WTC11 (cell line): ENCODE data around the gene GNAO1. TPM values are rescaled to one million over a fixed set of nuclear protein-coding genes. Genes with fewer than 3 reads are reported as not detected.

Source experiments
- ATAC-seq: fragments of 200-7000 bp; cut with Tn5 transposase; 2 replicates; pipeline ENCODE4 v1.10.0; 2021; ENCODE audit warnings: mild to moderate bottlenecking, moderate library complexity
- CTCF ChIA-PET: fragments of 300-600 bp; sonication (Branson Sonifier 250); formaldehyde crosslinking; loops from one replicate; lab custom pipeline; 2021; ENCODE audit warnings: antibody characterized with exemption; lab: Charles Lee
- POLR2A ChIA-PET: fragments of 350-600 bp; sonication (Branson Sonifier 250); formaldehyde crosslinking; loops from one replicate; lab custom pipeline; 2021; ENCODE audit warnings: antibody characterized with exemption; lab: Charles Lee
- DNase-seq: peaks from one replicate; pipeline ENCODE4 v3.0.0; 2021; ENCODE audit warnings: low spot score
- H3K27ac Mint-ChIP-seq: 2 replicates; pipeline ENCODE4 v1.8.0; 2021; ENCODE audit warnings: mixed read lengths
- H3K27me3 Mint-ChIP-seq: 2 replicates; pipeline ENCODE4 v1.8.0; 2021; ENCODE audit warnings: low read depth, mild to moderate bottlenecking, moderate library complexity, mixed read lengths
- H3K36me3 Mint-ChIP-seq: 2 replicates; pipeline ENCODE4 v1.8.0; 2021; ENCODE audit warnings: mixed read lengths
- H3K4me1 Mint-ChIP-seq: 2 replicates; pipeline ENCODE4 v1.8.0; 2022; ENCODE audit warnings: mixed read lengths
- H3K4me3 Mint-ChIP-seq: 2 replicates; pipeline ENCODE4 v1.8.0; 2021; ENCODE audit warnings: mild to moderate bottlenecking, moderate library complexity, mixed read lengths
- H3K9me3 Mint-ChIP-seq: 2 replicates; pipeline ENCODE4 v1.8.0; 2021; ENCODE audit warnings: mixed read lengths
- AFF4 ChIP-seq: sonication (generic); formaldehyde crosslinking; IDR thresholded peaks from 2 replicates; pipeline ENCODE4 v1.8.1; 2023; ENCODE audit warnings: mild to moderate bottlenecking, missing genetic modification reagents, borderline replicate concordance
- ATF2 ChIP-seq: sonication (generic); formaldehyde crosslinking; IDR thresholded peaks from 2 replicates; pipeline ENCODE4 v1.8.1; 2022; ENCODE audit warnings: low read depth, missing genetic modification reagents, borderline replicate concordance
- CREM ChIP-seq: sonication (generic); formaldehyde crosslinking; IDR thresholded peaks from 2 replicates; pipeline ENCODE4 v1.8.1; 2022; ENCODE audit warnings: mild to moderate bottlenecking, missing genetic modification reagents, moderate library complexity
- CTCF ChIP-seq: fragments of 200-600 bp; IDR thresholded peaks from 2 replicates; pipeline ENCODE4 v1.8.0; 2022; ENCODE audit warnings: antibody characterized with exemption
- E2F5 ChIP-seq: sonication (generic); formaldehyde crosslinking; IDR thresholded peaks from 2 replicates; pipeline ENCODE4 v1.8.1; 2022; ENCODE audit warnings: mild to moderate bottlenecking, moderate library complexity, missing genetic modification reagents
- HMGA2 ChIP-seq: fragments of 250-450 bp; sonication (Bioruptor Pico); IDR thresholded peaks from 2 replicates; pipeline ENCODE4 v1.4.0; 2021; ENCODE audit warnings: mild to moderate bottlenecking, moderate library complexity
- TEAD1 ChIP-seq: sonication (generic); formaldehyde crosslinking; IDR thresholded peaks from 2 replicates; pipeline ENCODE4 v1.8.0; 2022; ENCODE audit warnings: mild to moderate bottlenecking, missing genetic modification reagents
- ZMAT4 ChIP-seq: fragments of 250-450 bp; sonication (Bioruptor Pico); IDR thresholded peaks from 2 replicates; pipeline ENCODE4 v1.9.0; 2021; ENCODE audit warnings: mild to moderate bottlenecking
- ZNF232 ChIP-seq: sonication (generic); formaldehyde crosslinking; IDR thresholded peaks from 2 replicates; pipeline ENCODE4 v1.8.0; 2022; ENCODE audit warnings: mild to moderate bottlenecking, missing genetic modification reagents
- ZNF263 ChIP-seq: sonication (generic); formaldehyde crosslinking; IDR thresholded peaks from 2 replicates; pipeline ENCODE4 v1.8.1; 2022; ENCODE audit warnings: low read depth, mild to moderate bottlenecking, moderate library complexity, missing genetic modification reagents
- ZNF281 ChIP-seq: sonication (generic); formaldehyde crosslinking; IDR thresholded peaks from 2 replicates; pipeline ENCODE4 v1.8.0; 2023; ENCODE audit warnings: mild to moderate bottlenecking, missing genetic modification reagents
- ZNF317 ChIP-seq: sonication (generic); formaldehyde crosslinking; IDR thresholded peaks from 2 replicates; pipeline ENCODE4 v1.8.1; 2023; ENCODE audit warnings: low read depth, mild to moderate bottlenecking, moderate library complexity, missing genetic modification reagents, borderline replicate concordance
- ZNF425 ChIP-seq: fragments of 250-450 bp; sonication (Bioruptor Pico); conservative IDR thresholded peaks from 2 replicates; pipeline ENCODE4 v1.9.0; 2021; ENCODE audit warnings: mild to moderate bottlenecking
- ZNF532 ChIP-seq: fragments of 250-450 bp; sonication (Bioruptor Pico); IDR thresholded peaks from 2 replicates; pipeline ENCODE4 v1.9.0; 2021; ENCODE audit warnings: mild to moderate bottlenecking, borderline replicate concordance
- total RNA-seq: library from RNA; stranded (reverse); gene quantifications from 3 replicates; pipeline ENCODE4 v1.2.3, GENCODE V29; 2021

GNAO1 gene
- total RNA-seq, 1 experiment from 2014 or later, result 30.6 TPM

- TF ChIP-seq ZNF532, result no peak
- no peak for TF ChIP-seq ZNF317
- TF ChIP-seq CTCF, result no peak
- no peak for TF ChIP-seq ATF2 (CRISPR knock-in tag)
- TF ChIP-seq ZMAT4 (CRISPR knock-in tag), result no peak
- no peak for TF ChIP-seq ZNF425 (CRISPR knock-in tag)
- no peak for TF ChIP-seq TEAD1 (CRISPR knock-in tag)
- TF ChIP-seq E2F5 (CRISPR knock-in tag), result no peak
Measured at GRCh38 chr16:56371660-56371937, 180.3 kb downstream of the GNAO1 start (continued).

GRCh38 chr16:56372013-56372634, 180.8 kb downstream of the GNAO1 start:
- no peaks in the 10 kb centered on the region for H3K27me3 Mint-ChIP-seq
- CTCF ChIA-PET, result no interaction called here
- ATAC-seq (no peak), DNase-seq (no peak)
- POLR2A ChIA-PET, result no interaction called here
- H3K4me3 Mint-ChIP-seq, result no peak overlapping the region
- TF ChIP-seq ZNF263 (CRISPR knock-in tag), result no peak
- TF ChIP-seq ZNF232 (CRISPR knock-in tag), result no peak
- TF ChIP-seq ZMAT4 (CRISPR knock-in tag), result no peak
- TF ChIP-seq HMGA2 (CRISPR knock-in tag), result no peak
- TF ChIP-seq ZNF281, result no peak
- no peak for TF ChIP-seq ATF2 (CRISPR knock-in tag)
- TF ChIP-seq AFF4 (CRISPR knock-in tag), result no peak
- TF ChIP-seq CREM (CRISPR knock-in tag), result no peak
- peaks cover 11% of the 10 kb centered on the region; the same call in 1 of the 2 replicates for H3K36me3 Mint-ChIP-seq
- H3K27ac Mint-ChIP-seq, result no peak overlapping the region
- H3K4me1 Mint-ChIP-seq, result peaks cover 9% of the 10 kb centered on the region; the same call in 1 of the 2 replicates
- H3K9me3 Mint-ChIP-seq, result no peaks in the 10 kb centered on the region
